ENCODE results near the gene AGAP2.
A peak's percentile ranks its signal among the peaks of the same experiment; 100 is the strongest.

AGAP2 gene

GRCh38 chr12:57772429-57773322 lies 34.1 kb upstream of the AGAP2 start, which contains the start of gene EEF1AKMT3:
TSS of gene EEF1AKMT3 (plus strand) at chr12:57772614. CDS start at chr12:57772725, 111 bp downstream.
- Histone ChIP-seq H3K36me3 (ENCODE audit: low read length) (no peaks in the 10 kb centered on the region), H3K4me3 (ENCODE audit: insufficient read depth, low read length, poor library complexity, severe bottlenecking) (peak within 1 kb of the TSS; percentile 84), H2AFZ (ENCODE audit: low read depth, low read length, severe bottlenecking) (peak within 1 kb of the TSS; percentile 71), H3K79me2 (ENCODE audit: insufficient read depth, low read length) (no peaks in the 10 kb centered on the region), H3K9me2 (replicated peaks; ENCODE audit: insufficient read depth, low read length) (no peaks in the 10 kb centered on the region), H3K9ac (ENCODE audit: low read length) (peak within 1 kb of the TSS; percentile 70), H3K27me3 (ENCODE audit: low read length) (no peaks in the 10 kb centered on the region), H3F3A (ENCODE audit: insufficient read depth) (0 out of 2 replicates have a peak, but pooled peaks cover 5% of the 10 kb centered on the region), H4K20me1 (ENCODE audit: low read depth, low read length) (no peaks in the 10 kb centered on the region), H3K9me3 (ENCODE audit: insufficient read depth, low read length) (no peaks in the 10 kb centered on the region), H3K4me2 (ENCODE audit: low read depth, low read length, poor library complexity, severe bottlenecking) (peak within 1 kb of the TSS; percentile 97), H3K27ac (ENCODE audit: low read depth, low read length) (peak within 1 kb of the TSS; percentile 25)
- no peak for TF ChIP-seq EZH2phosphoT487 (conservative IDR thresholded peaks at IDR 0.05; ENCODE audit: low read length)
- no peak for TF ChIP-seq CTCF (IDR thresholded peaks at IDR 0.05; ENCODE audit: insufficient read depth, low read length, poor library complexity, severe bottlenecking)

GRCh38 chr12:57771873-57772428 lies 33.4 kb upstream of the AGAP2 start, which contains the start of gene METTL1:
TSS of gene METTL1 (minus strand) at chr12:57772105. CDS start at chr12:57772083, 22 bp downstream.
- H3K9me2 ChIP-seq (replicated peaks; ENCODE audit: insufficient read depth, low read length) = no peaks in the 10 kb centered on the region
- peak within 1 kb of the TSS; percentile 84 for H3K4me3 ChIP-seq (ENCODE audit: insufficient read depth, low read length, poor library complexity, severe bottlenecking)
- TF ChIP-seq CTCF (IDR thresholded peaks at IDR 0.05; ENCODE audit: insufficient read depth, low read length, poor library complexity, severe bottlenecking) (no peak), EZH2phosphoT487 (conservative IDR thresholded peaks at IDR 0.05; ENCODE audit: low read length) (no peak)

GRCh38 chr12:57771236-57771872 lies 32.8 kb upstream of the AGAP2 start:
- Histone ChIP-seq H3K36me3 (ENCODE audit: low read length) (no peaks in the 10 kb centered on the region), H3K27ac (ENCODE audit: low read depth, low read length) (peak overlapping the region; percentile 25), H3F3A (ENCODE audit: insufficient read depth) (0 out of 2 replicates have a peak, but pooled peaks cover 5% of the 10 kb centered on the region), H3K79me2 (ENCODE audit: insufficient read depth, low read length) (no peaks in the 10 kb centered on the region), H2AFZ (ENCODE audit: low read depth, low read length, severe bottlenecking) (peak overlapping the region; percentile 68), H3K27me3 (ENCODE audit: low read length) (no peaks in the 10 kb centered on the region), H3K4me3 (ENCODE audit: insufficient read depth, low read length, poor library complexity, severe bottlenecking) (peak overlapping the region; percentile 84), H3K9me3 (ENCODE audit: insufficient read depth, low read length) (no peaks in the 10 kb centered on the region), H4K20me1 (ENCODE audit: low read depth, low read length) (no peaks in the 10 kb centered on the region), H3K4me2 (ENCODE audit: low read depth, low read length, poor library complexity, severe bottlenecking) (peak overlapping the region; percentile 97), H3K9me2 (replicated peaks; ENCODE audit: insufficient read depth, low read length) (no peaks in the 10 kb centered on the region), H3K9ac (ENCODE audit: low read length) (peak overlapping the region; percentile 70)
- TF ChIP-seq EZH2phosphoT487 (conservative IDR thresholded peaks at IDR 0.05; ENCODE audit: low read length) (no peak), CTCF (IDR thresholded peaks at IDR 0.05; ENCODE audit: insufficient read depth, low read length, poor library complexity, severe bottlenecking) (no peak)

More at GRCh38 chr12:57771873-57772428, 33.4 kb upstream of the AGAP2 start, which contains the start of gene METTL1:
- H3K9ac ChIP-seq (ENCODE audit: low read length) = peak within 1 kb of the TSS; percentile 70
- H2AFZ ChIP-seq (ENCODE audit: low read depth, low read length, severe bottlenecking) = peak within 1 kb of the TSS; percentile 71
- no peaks in the 10 kb centered on the region for H3K27me3 ChIP-seq (ENCODE audit: low read length)
- H3K27ac ChIP-seq (ENCODE audit: low read depth, low read length) = peak within 1 kb of the TSS; percentile 25
- H3F3A ChIP-seq (ENCODE audit: insufficient read depth) = 0 out of 2 replicates have a peak, but pooled peaks cover 5% of the 10 kb centered on the region
- H3K4me2 ChIP-seq (ENCODE audit: low read depth, low read length, poor library complexity, severe bottlenecking) = peak within 1 kb of the TSS; percentile 97
- H3K79me2 ChIP-seq (ENCODE audit: insufficient read depth, low read length) = no peaks in the 10 kb centered on the region
- no peaks in the 10 kb centered on the region for H4K20me1 ChIP-seq (ENCODE audit: low read depth, low read length)
- no peaks in the 10 kb centered on the region for H3K9me3 ChIP-seq (ENCODE audit: insufficient read depth, low read length)
- no peaks in the 10 kb centered on the region for H3K36me3 ChIP-seq (ENCODE audit: low read length)

Measured in SU-DHL-6 (cell line).